HG02970 (cell line): ENCODE data around the gene CLGN.
"Not testable (repeated sequence)": the region's sequence is repeated elsewhere in the genome, so short reads cannot be mapped to it uniquely, and the experiment has no call there.

Source experiments
- ATAC-seq: cut with Tn5 transposase; IDR thresholded peaks from one replicate; pipeline ENCODE4 v1.9.1; 2021; ENCODE audit warnings: mild to moderate bottlenecking, moderate library complexity, moderate number of reproducible peaks; ENCODE audit not compliant: unreplicated experiment, low FRiP score

CLGN gene, protein sequence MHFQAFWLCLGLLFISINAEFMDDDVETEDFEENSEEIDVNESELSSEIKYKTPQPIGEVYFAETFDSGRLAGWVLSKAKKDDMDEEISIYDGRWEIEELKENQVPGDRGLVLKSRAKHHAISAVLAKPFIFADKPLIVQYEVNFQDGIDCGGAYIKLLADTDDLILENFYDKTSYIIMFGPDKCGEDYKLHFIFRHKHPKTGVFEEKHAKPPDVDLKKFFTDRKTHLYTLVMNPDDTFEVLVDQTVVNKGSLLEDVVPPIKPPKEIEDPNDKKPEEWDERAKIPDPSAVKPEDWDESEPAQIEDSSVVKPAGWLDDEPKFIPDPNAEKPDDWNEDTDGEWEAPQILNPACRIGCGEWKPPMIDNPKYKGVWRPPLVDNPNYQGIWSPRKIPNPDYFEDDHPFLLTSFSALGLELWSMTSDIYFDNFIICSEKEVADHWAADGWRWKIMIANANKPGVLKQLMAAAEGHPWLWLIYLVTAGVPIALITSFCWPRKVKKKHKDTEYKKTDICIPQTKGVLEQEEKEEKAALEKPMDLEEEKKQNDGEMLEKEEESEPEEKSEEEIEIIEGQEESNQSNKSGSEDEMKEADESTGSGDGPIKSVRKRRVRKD

DNA sequence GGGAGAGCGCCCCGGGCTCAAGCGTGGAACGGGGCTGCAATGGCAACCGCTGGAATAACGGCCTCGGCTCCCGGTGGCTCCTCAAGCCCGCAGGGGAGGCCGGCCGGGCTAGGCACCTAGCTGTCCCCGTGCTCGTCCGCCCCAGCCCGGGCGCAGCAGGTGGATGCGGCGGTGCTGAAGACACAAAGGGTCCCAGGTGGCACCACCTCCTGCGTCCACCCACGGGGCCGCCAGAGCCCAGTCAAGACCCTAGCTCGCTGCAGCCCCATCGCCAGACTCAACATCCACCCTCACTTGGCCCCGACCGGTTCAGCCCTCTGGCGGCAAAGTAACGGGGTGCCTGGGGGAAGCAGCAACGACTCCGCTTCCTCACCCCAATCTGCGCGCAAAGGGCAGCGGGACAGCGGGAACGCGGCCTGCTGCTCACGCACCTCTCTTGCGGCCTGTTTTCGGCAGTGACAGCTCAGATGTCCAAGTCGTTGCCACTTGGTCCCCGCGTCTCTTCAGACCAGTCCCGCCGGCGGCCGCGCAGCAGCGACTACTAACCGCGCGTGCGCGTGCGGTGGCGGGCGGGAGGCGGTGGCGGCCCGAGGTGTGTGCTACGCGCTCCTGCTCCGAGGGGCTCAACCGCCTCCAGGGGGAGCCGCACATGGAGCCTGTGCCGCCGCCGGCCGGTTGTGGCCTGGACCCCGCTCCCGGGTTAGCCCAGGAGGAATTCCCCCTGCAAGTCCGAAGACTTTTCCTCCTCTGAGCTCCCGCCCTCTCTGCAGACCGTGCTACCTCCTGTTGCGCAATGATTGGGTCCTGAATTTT lies at the start of gene CLGN:
CLGN (minus strand) TSS at position 543 of the 813 bp plus-strand sequence. CDS start 14,570 bp downstream, outside the sequence.
- ATAC-seq = peak; percentile 82

DNA sequence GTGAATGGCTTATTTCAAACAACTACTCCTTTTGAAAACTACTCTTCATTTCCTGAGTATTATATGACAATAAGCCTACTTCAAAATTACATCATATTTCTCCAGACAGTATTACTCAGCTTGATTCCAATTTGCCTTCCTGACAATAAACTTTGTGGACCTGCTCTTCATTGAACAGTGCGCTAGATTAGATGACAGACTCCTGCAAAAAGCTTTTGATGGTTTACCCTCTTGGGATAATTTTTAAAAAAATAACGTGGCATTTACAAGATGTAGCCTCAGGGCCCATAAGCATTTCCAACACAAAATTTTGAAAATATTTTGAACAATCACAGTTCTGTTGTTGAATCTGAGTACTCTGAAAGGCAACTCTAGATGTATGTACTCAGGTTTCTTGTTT lies 44.7 kb upstream of the CLGN start:
- ATAC-seq = no peak

DNA sequence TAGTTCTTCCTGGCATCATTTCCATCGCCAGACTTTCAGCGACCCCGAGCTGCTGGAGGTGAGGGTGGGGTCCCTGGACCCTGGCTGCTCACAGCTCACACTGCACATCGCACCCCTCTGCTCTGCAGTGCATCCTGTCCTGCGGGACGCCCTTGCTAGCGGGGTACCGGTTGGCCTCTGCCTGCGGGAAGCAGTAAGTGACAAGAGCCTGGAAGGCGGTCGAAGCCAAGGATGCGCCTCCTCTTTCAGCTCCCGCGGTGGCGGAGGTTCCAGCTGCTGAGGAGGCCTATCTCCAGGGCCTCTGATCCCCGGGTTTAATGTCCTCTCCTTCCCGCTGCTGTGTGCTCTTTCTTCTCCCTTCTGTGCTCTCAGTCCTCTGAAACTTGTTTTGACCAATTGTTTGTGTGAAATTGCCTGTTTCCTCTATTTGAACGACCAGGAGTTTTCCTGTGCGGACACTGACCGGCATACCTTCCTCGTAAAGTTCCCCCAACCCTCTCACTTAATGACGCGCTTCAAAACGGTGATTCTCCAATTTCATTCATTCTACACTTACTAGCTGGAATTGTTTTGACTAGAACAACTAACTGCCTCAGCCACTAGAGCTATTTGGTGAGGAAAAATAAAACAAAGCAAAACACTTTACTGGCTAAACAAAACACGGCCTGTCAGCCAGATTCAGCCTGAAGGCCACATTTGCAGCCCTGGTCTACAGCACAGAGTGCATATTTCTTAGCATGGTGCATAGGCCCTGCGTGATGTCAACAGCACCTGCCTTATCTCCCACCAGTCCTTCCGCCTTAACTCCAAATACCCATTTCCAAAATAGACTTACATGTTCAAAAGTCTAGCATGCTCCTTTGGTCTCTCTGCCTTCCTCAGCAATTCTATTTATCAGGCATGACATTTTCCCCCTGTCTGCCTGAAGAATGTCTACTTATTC lies 42.6 kb upstream of the CLGN start:
- no peak for ATAC-seq

DNA sequence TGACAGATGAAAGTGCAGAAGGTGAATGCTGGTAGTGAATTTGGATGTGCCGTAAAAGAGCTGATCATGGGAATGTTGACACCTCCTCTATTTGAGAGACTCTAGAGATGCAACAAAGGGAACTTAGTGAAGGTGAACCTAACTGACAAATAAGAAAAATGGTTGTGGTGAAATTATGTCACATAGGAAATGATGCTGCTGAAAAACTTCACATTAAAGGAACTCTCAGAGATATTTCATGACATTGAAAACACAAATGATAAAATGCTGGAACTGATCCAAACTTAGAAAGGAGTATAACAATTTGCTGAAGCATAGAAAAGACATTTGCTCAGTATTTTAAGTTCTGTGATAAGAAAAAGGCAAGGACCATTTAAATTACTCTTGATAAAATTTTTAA lies 38.7 kb upstream of the CLGN start:
- ATAC-seq = no peak

DNA sequence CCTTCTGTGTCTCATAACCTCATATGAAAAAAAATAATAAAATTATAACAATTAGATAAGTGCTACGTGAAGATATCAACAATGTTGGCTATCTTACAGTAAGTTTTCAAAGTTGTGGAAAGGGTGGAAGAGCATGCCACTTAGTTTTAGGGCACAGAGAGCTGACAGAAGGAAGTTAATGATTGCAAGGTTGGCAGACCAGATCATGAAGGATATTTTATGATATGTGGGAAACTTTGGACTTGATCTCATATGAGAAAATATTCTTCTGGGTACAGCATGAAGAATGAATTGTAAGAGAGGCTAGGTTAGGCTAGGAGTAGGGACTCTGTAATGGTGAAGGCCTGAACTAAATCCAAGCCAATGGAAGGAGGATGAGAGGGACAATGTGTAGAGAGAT lies 36.2 kb upstream of the CLGN start:
- no peak for ATAC-seq

DNA sequence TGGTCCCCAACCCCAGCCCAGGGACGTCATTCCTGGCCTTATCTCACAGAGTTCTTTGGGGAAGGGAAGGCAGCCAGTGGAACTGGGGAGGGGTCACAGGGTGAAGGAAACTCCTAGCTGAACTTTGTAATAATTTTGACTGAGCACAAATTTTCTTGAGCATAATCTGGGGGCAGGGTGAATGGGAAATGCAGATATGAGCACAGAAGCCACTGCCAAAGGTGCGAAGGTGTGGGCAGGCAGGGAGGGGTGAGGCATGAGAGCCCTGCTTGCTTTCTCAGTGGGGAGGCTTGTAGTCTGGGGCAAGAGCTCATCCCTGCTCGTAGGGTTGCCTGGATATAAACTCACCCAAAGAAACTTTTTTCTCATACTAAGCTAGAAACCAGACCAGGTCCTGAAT lies 35.7 kb upstream of the CLGN start:
- no peak for ATAC-seq

DNA sequence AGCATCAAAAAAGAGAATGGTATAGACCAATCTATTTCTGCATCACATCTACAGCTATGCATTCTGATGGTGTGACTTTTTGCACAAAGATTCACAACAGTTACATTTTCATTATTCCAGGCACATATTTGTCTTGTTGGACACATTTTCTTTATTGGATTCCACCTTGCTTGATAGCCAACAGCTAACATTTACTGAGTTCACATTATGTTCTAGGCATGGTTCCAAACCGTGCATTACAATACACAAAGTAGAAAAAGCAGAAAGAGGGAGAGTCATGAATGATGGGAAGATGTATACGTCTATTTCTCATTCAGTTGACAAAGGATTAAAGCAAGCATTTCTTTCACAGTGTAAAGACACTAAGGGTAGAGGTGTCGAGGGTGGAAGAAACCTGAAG lies 22.9 kb upstream of the CLGN start:
- no peak for ATAC-seq

DNA sequence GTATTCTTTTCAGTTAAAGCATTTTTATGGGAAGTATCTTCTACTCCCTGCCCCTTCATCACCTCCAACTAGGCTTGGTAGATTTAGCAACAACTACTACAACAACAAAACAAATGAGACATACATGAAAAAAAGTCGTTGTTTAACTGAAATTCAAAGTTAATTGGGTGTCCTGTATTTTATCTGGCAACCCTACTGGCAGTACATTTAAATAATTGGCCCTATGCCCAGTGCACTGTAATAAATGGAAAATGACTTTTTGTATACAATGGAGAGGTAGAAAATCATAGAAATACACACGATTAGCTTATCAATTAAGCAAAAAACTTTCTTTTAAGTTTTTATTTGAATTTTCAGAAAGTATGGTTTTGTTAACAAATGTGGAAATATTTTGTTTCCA lies 21.4 kb upstream of the CLGN start:
- no peak for ATAC-seq

DNA sequence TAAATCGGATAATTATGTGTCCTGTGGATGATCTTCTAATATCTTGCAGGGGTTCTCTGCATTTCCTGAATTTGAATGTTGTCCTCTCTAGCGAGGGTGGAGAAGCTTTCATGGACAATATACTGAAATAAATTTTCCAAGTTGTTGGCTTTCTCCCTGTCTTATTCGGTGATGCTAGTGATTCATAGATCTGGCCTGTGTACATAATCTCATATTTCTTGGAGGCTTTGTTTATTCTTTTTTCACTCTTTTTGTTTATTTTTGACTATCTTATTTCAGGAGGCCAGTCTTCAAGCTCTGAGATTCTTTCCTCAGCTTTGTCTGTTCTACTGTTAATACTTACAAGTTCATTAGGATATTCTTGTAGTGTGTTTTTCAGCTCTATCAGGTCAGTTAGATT lies 20.7 kb upstream of the CLGN start:
- no peak for ATAC-seq

DNA sequence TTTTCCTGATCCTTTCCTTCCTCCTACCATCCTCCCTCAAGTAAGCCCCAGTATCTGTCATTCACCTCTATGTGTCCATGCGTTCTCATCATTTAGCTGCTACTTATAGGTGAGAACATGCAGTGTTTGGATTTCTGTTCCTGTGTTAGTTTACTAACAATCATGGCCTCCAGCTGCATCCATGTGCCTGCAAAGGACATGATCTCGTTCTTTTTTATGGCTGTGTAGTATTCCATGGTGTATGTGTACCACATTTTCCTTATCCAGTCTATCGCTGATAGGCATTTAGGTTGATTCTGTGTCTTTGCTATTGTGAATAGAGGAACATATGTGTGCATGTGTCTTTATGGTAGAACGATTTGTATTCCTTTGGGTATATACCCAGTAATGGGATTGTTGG lies 16.9 kb upstream of the CLGN start:
- ATAC-seq = not testable (repeated sequence)

DNA sequence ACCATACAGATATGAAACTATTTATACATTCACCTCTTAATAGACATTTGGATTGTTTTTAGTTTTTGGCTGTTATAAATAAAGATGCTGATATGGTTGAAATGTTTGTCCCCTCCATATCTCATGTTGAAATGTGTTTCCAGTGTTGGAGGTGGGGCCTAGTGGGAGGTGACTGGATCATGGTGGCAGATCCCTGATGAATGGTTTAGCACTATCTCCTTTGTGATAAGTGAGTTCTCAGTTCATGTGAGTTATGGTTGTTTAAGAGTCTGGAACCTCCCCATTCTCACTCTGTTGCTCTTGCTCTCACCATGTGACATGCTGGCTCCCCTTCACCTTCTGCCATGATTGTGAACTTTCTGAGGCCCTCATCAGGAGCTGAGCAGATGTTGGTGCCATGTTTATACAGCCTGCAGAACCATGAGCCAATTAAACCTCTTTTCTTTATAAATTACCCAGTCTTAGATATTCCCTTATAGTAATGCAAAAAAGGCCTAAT lies 12.2 kb upstream of the CLGN start:
- ATAC-seq = no peak

DNA sequence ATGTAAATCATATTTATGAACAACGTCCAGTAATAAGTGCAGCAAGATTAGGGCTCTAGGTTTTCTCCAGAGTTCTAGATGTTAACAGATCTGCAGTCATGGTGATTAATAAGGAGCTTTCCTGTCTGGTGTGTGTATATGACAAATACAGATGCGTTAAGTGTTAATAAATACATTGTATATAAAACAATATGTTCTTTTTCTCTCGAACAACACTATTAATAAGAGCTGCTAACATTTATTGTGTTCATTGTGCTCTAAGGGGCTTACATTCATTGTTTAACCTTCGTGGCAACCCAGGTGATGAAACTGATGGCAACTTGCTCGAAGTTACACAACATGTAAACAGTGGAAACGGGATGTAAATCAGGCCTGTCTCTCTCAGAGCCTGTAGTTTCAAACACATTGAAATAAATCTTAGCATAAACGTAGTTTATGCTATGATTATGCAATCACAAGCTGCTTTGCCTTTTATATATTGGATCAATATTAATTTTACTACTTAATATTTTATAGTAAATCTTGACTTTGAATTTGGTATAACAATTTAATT lies 547 bp upstream of the CLGN start:
- ATAC-seq = no peak

DNA sequence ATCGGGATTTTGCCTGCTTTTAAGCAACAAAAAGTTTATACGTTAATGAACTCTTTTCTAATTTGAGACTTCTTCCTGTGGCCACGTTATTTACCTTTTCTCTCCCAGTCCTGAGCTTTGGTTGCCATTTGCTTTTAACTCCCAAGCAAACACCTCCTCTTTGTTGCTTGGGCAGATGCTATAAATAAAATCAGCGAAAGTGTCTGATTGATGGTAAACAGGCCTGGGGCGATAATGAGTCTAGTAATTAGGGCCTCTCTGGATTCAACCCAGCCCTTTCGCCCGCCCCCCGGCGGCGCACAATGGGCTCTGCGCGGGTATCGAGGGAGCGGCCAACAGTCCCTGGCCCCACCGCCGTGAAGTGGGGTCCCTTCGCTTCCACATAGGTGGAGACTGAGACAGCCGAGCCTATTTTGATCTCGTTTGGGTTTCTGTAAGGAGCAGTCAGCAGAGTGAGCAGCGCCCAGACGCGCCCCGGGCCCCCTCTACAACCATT lies 790 bp downstream of the CLGN start:
- no peak for ATAC-seq

DNA sequence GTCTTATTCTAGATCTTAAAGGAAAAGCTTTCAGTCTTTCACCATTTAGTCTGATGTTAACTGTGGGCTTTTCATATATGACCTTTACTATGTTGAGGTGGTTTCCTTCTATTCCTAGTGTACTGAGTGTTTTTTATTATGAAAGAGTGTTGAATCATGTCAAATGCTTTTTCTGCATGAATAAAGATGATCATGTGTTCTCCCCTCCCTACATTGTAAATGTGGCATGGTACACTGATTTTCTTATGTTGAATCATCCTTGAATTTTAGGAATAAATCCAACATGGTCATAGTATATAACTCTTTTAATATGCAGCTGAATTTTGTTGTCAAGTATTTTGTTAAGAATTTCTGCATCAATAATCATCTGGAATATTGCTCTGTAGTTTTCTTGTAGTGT lies 4.3 kb downstream of the CLGN start:
- no peak for ATAC-seq

DNA sequence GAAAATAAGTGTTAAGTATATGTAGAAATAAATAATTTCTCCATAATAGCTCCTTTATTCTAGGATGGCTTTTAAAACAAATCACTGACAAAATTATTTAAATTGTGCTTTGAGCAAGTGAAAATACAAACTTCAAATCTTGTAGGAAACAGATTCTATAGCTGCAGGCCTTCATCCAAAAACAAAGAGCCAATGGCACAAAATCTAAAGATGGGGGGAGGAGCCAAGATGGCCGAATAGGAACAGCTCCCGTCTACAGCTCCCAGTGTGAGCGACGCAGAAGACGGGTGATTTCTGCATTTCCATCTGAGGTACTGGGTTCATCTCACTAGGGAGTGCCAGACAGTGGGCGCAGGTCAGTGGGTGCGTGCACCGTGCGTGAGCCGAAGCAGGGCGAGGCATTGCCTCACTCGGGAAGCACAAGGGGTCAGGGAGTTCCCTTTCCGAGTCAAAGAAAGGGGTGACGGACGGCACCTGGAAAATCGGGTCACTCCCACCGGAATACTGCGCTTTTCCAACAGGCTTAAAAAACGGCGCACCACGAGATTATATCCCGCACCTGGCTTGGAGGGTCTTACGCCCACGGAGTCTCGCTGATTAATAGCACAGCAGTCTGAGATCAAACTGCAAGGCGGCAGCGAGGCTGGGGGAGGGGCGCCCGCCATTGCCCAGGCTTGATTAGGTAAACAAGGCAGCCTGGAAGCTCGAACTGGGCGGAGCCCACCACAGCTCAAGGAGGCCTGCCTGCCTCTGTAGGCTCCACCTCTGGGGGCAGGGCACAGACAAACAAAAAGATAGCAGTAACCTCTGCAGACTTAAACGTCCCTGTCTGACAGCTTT lies 14.1 kb downstream of the CLGN start:
- not testable (repeated sequence) for ATAC-seq

DNA sequence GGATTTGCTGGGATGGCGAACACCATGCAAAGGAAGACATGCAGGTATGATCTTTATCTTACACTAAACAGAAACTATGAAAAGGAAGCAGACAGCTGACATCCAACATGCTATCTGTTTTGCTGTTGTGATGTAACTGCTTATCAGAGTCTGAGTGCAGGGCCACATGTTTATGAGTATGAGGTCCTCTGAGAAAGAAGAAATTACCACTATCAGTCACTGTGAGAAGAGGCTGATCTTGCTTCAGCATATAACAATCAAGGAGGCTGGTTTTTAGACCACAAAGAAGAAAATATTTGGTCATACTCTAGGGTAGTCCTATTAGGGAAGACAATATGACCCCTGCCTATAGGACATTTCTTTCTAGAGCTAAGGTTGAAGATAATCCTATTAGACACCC lies 18.5 kb downstream of the CLGN start:
- ATAC-seq = no peak

DNA sequence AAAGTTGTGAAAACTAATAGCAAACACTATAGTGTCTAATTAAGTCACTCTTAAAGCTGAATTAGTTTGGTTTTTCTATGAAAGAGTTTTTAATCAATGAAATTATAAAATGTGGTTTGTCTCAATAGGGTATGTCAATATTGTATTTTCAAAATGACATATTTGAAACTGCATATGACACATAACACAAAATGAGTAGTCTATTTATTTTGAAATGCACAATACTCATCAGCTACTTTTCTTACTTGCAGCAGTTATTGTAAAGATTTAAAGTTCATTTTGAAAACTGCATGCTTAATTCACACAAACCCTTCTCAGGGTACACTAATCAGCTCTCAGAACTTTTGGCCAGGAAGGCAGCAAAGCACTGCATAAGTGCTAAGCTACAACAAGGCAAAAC lies 21.2 kb downstream of the CLGN start:
- no peak for ATAC-seq

DNA sequence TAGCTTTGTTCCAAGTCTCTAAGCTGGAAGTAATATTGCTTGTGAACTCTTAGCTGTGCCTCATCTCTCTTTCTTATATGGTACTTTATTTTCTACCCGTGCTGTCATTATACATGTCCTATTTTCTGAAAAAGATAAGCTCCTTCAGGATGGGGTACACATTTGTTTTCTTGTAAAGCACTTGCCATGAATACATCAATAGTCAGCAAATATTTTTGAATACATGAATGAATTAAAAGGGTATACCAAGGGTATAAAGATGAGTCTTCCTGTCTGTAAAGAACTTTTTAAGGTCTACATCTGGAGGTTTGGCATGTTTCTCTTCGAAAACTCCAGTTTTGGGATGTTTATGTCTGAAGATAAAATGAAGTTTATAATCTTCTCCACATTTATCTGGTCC lies 27.3 kb downstream of the CLGN start:
- no peak for ATAC-seq

DNA sequence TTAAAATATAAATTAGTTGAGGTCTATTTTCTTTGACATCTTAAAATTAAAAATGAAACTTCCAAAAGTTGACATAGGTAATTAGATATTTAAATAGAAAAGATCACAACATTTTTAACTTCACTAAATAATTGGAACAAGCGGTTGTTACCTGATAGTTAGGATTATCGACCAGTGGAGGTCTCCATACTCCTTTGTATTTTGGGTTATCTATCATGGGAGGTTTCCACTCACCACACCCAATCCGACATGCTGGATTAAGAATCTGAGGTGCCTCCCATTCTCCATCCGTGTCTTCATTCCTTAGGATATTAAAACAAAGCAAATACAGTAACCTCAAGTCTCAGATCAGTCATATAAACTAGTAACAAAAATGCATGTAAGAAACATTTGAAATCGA lies 31.8 kb downstream of the CLGN start:
- ATAC-seq = no peak
